Activated CD8-positive, alpha-beta T cell treated with anti-CD3 and anti-CD28 coated beads for 36 hours (primary cell): Measurements from ENCODE around the gene OLA1. TPM values are rescaled to one million over a fixed set of nuclear protein-coding genes. Genes with fewer than 3 reads are reported as not detected.
"Not testable (repeated sequence)": the region's sequence is repeated elsewhere in the genome, so short reads cannot be mapped to it uniquely, and the experiment has no call there.

Experiments used
- ATAC-seq: fragments of 200-7000 bp; cut with Tn5 transposase; one replicate; pipeline ENCODE4 v1.10.0; 2021; ENCODE audit warnings: mild to moderate bottlenecking, moderate library complexity
- CTCF ChIA-PET: fragments of 350-600 bp; sonication (Branson Sonifier 250); formaldehyde crosslinking; loops from one replicate; lab custom pipeline; 2021; ENCODE audit warnings: antibody characterized with exemption; lab: Charles Lee
- POLR2A ChIA-PET: fragments of 350-600 bp; sonication (Branson Sonifier 250); formaldehyde crosslinking; loops from one replicate; lab custom pipeline; 2021; ENCODE audit warnings: antibody characterized with exemption; lab: Charles Lee
- DNase-seq: peaks from one replicate; pipeline ENCODE4 v3.0.0-alpha.2; 2020
- H3K27ac Mint-ChIP-seq: one replicate; pipeline ENCODE4 v1.8.0; 2021; ENCODE audit warnings: mild to moderate bottlenecking, mixed read lengths
- H3K27me3 Mint-ChIP-seq: one replicate; pipeline ENCODE4 v1.8.0; 2021; ENCODE audit warnings: mixed read lengths
- H3K36me3 Mint-ChIP-seq: one replicate; pipeline ENCODE4 v1.8.0; 2021; ENCODE audit warnings: low read depth, mixed read lengths
- H3K4me1 Mint-ChIP-seq: one replicate; pipeline ENCODE4 v1.8.0; 2021; ENCODE audit warnings: low read depth, mixed read lengths
- H3K4me3 Mint-ChIP-seq: one replicate; pipeline ENCODE4 v1.8.0; 2021; ENCODE audit warnings: mild to moderate bottlenecking, moderate library complexity, mixed read lengths
- H3K9me3 Mint-ChIP-seq: one replicate; pipeline ENCODE4 v1.8.0; 2021; ENCODE audit warnings: mixed read lengths
- CTCF ChIP-seq: fragments of 200-600 bp; IDR thresholded peaks from one replicate; pipeline ENCODE4 v1.8.0; 2022; ENCODE audit warnings: antibody characterized with exemption, mild to moderate bottlenecking
- intact Hi-C: fragments of 100-400 bp; cut with micrococcal nuclease; formaldehyde crosslinking; loops from one replicate; pipeline ENCODE4 v1.10.0; 2022
- total RNA-seq, 2 experiments: library from RNA; stranded (reverse); gene quantifications; one replicate each; pipeline ENCODE4 v1.2.3, GENCODE V29; 2021

The OLA1 gene
- total RNA-seq, 2 experiments from 2014 or later = 128 to 137 TPM

- ATAC-seq = no peak
- no peak overlapping the region for H3K4me3 Mint-ChIP-seq
- no peak for DNase-seq
- H3K27ac Mint-ChIP-seq = no peak overlapping the region
- TF ChIP-seq CTCF = no peak
- peaks cover 19% of the 10 kb centered on the region for H3K27me3 Mint-ChIP-seq
- intact Hi-C loops = no loop called here
- no peaks in the 10 kb centered on the region for H3K4me1 Mint-ChIP-seq
- POLR2A ChIA-PET = no interaction called here
- CTCF ChIA-PET = no interaction called here
- no peaks in the 10 kb centered on the region for H3K9me3 Mint-ChIP-seq
- no peaks in the 10 kb centered on the region for H3K36me3 Mint-ChIP-seq
Observed at GRCh38 chr2:174280596-174280995, 32.3 kb upstream of the OLA1 start.

- POLR2A ChIA-PET, CTCF ChIA-PET, intact Hi-C loops, H3K4me1 Mint-ChIP-seq, H3K27ac Mint-ChIP-seq, H3K4me3 Mint-ChIP-seq, ATAC-seq, H3K9me3 Mint-ChIP-seq, DNase-seq, H3K36me3 Mint-ChIP-seq: not testable (repeated sequence)
- H3K27me3 Mint-ChIP-seq = peaks cover 11% of the 10 kb centered on the region
Observed at GRCh38 chr2:174270263-174270662, 21.9 kb upstream of the OLA1 start.

GRCh38 chr2:174266288-174266687 is 18.0 kb upstream of the OLA1 start:
- H3K9me3 Mint-ChIP-seq = no peaks in the 10 kb centered on the region
- no peaks in the 10 kb centered on the region for H3K36me3 Mint-ChIP-seq
- H3K27ac Mint-ChIP-seq = no peak overlapping the region
- CTCF ChIA-PET = no interaction called here
- no peak for DNase-seq
- POLR2A ChIA-PET = no interaction called here
- no peak overlapping the region for H3K4me3 Mint-ChIP-seq
- intact Hi-C loops = no loop called here
- TF ChIP-seq CTCF = no peak
- ATAC-seq = no peak
- H3K4me1 Mint-ChIP-seq = no peaks in the 10 kb centered on the region
- peaks cover 20% of the 10 kb centered on the region for H3K27me3 Mint-ChIP-seq

- no peaks in the 10 kb centered on the region for H3K9me3 Mint-ChIP-seq
- no peaks in the 10 kb centered on the region for H3K4me1 Mint-ChIP-seq
- no peak overlapping the region for H3K4me3 Mint-ChIP-seq
- ChIA-PET CTCF (no interaction called here), POLR2A (no interaction called here)
- ATAC-seq (no peak), DNase-seq (no peak)
- H3K36me3 Mint-ChIP-seq = no peaks in the 10 kb centered on the region
- intact Hi-C loops = no loop called here
- no peak for TF ChIP-seq CTCF
- H3K27me3 Mint-ChIP-seq = peaks cover 23% of the 10 kb centered on the region
- H3K27ac Mint-ChIP-seq = no peak overlapping the region
Observed at GRCh38 chr2:174263997-174264396, 15.7 kb upstream of the OLA1 start.

GRCh38 chr2:174259981-174260380 is 11.6 kb upstream of the OLA1 start:
- Mint-ChIP-seq H3K27me3 (peaks cover 10% of the 10 kb centered on the region), H3K27ac (no peak overlapping the region), H3K4me1 (no peaks in the 10 kb centered on the region), H3K36me3 (no peaks in the 10 kb centered on the region), H3K9me3 (no peaks in the 10 kb centered on the region), H3K4me3 (no peak overlapping the region)
- ATAC-seq (no peak), DNase-seq (no peak)
- intact Hi-C loops = no loop called here
- POLR2A ChIA-PET = interaction anchor here (0.7 kb wide), 1 partner anchor 176 kb away, joined by 3 read pairs; no protein-coding TSS in a partner anchor
- no peak for TF ChIP-seq CTCF
- CTCF ChIA-PET = no interaction called here

GRCh38 chr2:174254267-174254666 is 5.9 kb upstream of the OLA1 start:
- H3K4me1 Mint-ChIP-seq = peaks cover under 1% of the 10 kb centered on the region
- intact Hi-C loops = no loop called here
- H3K9me3 Mint-ChIP-seq = no peaks in the 10 kb centered on the region
- DNase-seq (no peak), ATAC-seq (no peak)
- H3K27ac Mint-ChIP-seq = no peak overlapping the region
- CTCF ChIA-PET = interaction anchor here (0.6 kb wide), 1 partner anchor 72 kb away, joined by 3 read pairs; no protein-coding TSS in a partner anchor
- TF ChIP-seq CTCF = no peak
- POLR2A ChIA-PET = no interaction called here
- H3K27me3 Mint-ChIP-seq = no peaks in the 10 kb centered on the region
- no peaks in the 10 kb centered on the region for H3K36me3 Mint-ChIP-seq
- no peak overlapping the region for H3K4me3 Mint-ChIP-seq
